Kidney epithelial cell (primary cell): ENCODE measurements around the gene ENOPH1. TPM values are rescaled to one million over a fixed set of nuclear protein-coding genes. Genes with fewer than 3 reads are reported as not detected.

ENCODE experiments used
- DNase-seq: peaks from one replicate; pipeline ENCODE4 v3.0.0-alpha.2; 2010; ENCODE audit warnings: low read depth
- H3K27me3 ChIP-seq: 2 replicates; pipeline ENCODE4 v1.6.0; 2011; ENCODE audit warnings: low read length; ENCODE audit not compliant: control insufficient read depth, insufficient read depth
- H3K36me3 ChIP-seq: 2 replicates; pipeline ENCODE4 v1.5.1; 2011; ENCODE audit warnings: low read length; ENCODE audit not compliant: control insufficient read depth, insufficient read depth
- H3K4me3 ChIP-seq: 2 replicates; pipeline ENCODE4 v1.5.1; 2011; ENCODE audit warnings: low read depth, mild to moderate bottlenecking, control low read depth, low read length
- CTCF ChIP-seq: IDR thresholded peaks from 2 replicates; pipeline ENCODE4 v1.5.1; 2011; ENCODE audit warnings: mild to moderate bottlenecking, moderate library complexity, low read length, control low read depth, inconsistent platforms; ENCODE audit not compliant: insufficient read depth, poor library complexity, severe bottlenecking
- total RNA-seq: library from RNA; depleted of rRNA; stranded (reverse); fragments of >200 nt; gene quantifications from 2 replicates; pipeline ENCODE4 v1.2.3, GENCODE V29; 2015

Gene ENOPH1
- total RNA-seq, 1 donor from 2014 or later: 55.3 TPM

GRCh38 chr4:82499738-82500434 lies 69.5 kb downstream of the ENOPH1 start:
- no peaks in the 10 kb centered on the region for H3K36me3 ChIP-seq
- no peak for TF ChIP-seq CTCF
- H3K27me3 ChIP-seq: no peaks in the 10 kb centered on the region
- DNase-seq: no peak
- no peak overlapping the region for H3K4me3 ChIP-seq

GRCh38 chr4:82500435-82501153 lies 70.2 kb downstream of the ENOPH1 start:
- Histone ChIP-seq H3K4me3 (no peak overlapping the region), H3K36me3 (no peaks in the 10 kb centered on the region), H3K27me3 (no peaks in the 10 kb centered on the region)
- DNase-seq: no peak
- TF ChIP-seq CTCF: no peak

GRCh38 chr4:82501154-82501442 lies 70.7 kb downstream of the ENOPH1 start:
- Histone ChIP-seq H3K27me3 (no peaks in the 10 kb centered on the region), H3K36me3 (no peaks in the 10 kb centered on the region), H3K4me3 (no peak overlapping the region)
- no peak for DNase-seq
- TF ChIP-seq CTCF: no peak

- no peaks in the 10 kb centered on the region for H3K36me3 ChIP-seq
- no peaks in the 10 kb centered on the region for H3K27me3 ChIP-seq
- TF ChIP-seq CTCF: no peak
- DNase-seq: no peak
- no peak overlapping the region for H3K4me3 ChIP-seq
These were observed 77.6 kb downstream of the ENOPH1 start for GRCh38 chr4:82508011-82508410.

GRCh38 chr4:82508806-82509428 lies 78.5 kb downstream of the ENOPH1 start:
- no peak for TF ChIP-seq CTCF
- Histone ChIP-seq H3K4me3 (no peak overlapping the region), H3K27me3 (no peaks in the 10 kb centered on the region), H3K36me3 (no peaks in the 10 kb centered on the region)
- DNase-seq: no peak
